ENCODE measurements around the gene NFAT5.
"Not testable (repeated sequence)": the region's sequence is repeated elsewhere in the genome, so short reads cannot be mapped to it uniquely, and the experiment has no call there.

- TF ChIP-seq TAF1, POLR2A, POLR2AphosphoS5, SPI1 (IDR thresholded peaks at IDR 0.05; ENCODE audit: low read depth, low read length): not testable (repeated sequence)
Measured at GRCh38 chr16:69731280-69731679, 165.5 kb downstream of the NFAT5 start.
